Neural progenitor cell (in vitro differentiated cells): Measurements from ENCODE around the gene INIP.

ENCODE experiments used
- EZH2 ChIP-seq: fragments of 200-600 bp; sonication (generic); IDR thresholded peaks from 2 replicates; pipeline ENCODE4 v1.6.1; 2017; ENCODE audit warnings: antibody characterized with exemption, mild to moderate bottlenecking, moderate library complexity
- TF ChIP-seq, protein P1 (sequence below): fragments of 200-600 bp; sonication (generic); IDR thresholded peaks from 2 replicates; pipeline ENCODE4 v1.5.1; 2017; ENCODE audit warnings: antibody characterized with exemption, mild to moderate bottlenecking

DNA sequence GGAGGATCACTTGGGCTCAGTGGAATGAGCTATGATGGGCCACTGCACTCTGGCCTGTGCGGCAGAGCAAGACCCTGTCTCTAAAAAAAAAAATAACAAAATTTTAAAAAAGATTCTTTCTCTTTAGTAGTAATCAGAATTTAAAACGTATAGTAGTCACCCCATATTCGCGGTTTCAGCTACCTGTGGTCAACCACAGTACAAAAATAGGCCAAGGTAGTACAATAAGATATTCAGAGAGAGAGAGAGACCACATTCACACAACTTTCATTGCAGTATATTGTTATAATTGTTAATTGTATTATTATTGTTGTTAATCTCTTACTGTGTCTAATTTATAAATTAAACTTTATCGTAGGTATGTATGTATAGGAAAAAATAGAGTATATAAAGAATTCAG lies 18.7 kb downstream of the INIP start:
- TF ChIP-seq, protein P1, sequence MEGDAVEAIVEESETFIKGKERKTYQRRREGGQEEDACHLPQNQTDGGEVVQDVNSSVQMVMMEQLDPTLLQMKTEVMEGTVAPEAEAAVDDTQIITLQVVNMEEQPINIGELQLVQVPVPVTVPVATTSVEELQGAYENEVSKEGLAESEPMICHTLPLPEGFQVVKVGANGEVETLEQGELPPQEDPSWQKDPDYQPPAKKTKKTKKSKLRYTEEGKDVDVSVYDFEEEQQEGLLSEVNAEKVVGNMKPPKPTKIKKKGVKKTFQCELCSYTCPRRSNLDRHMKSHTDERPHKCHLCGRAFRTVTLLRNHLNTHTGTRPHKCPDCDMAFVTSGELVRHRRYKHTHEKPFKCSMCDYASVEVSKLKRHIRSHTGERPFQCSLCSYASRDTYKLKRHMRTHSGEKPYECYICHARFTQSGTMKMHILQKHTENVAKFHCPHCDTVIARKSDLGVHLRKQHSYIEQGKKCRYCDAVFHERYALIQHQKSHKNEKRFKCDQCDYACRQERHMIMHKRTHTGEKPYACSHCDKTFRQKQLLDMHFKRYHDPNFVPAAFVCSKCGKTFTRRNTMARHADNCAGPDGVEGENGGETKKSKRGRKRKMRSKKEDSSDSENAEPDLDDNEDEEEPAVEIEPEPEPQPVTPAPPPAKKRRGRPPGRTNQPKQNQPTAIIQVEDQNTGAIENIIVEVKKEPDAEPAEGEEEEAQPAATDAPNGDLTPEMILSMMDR, result no peak
- TF ChIP-seq EZH2, result no peak
